CD4-positive, alpha-beta T cell treated with Interleukin-17A for 1 hour (primary cell): Measurements from ENCODE around the gene HECTD1.
"Not testable (repeated sequence)": the region's sequence is repeated elsewhere in the genome, so short reads cannot be mapped to it uniquely, and the experiment has no call there.

Experiments
- DNase-seq: peaks from one replicate; pipeline ENCODE4 v3.0.0-alpha.2; 2020

HECTD1 gene

DNA sequence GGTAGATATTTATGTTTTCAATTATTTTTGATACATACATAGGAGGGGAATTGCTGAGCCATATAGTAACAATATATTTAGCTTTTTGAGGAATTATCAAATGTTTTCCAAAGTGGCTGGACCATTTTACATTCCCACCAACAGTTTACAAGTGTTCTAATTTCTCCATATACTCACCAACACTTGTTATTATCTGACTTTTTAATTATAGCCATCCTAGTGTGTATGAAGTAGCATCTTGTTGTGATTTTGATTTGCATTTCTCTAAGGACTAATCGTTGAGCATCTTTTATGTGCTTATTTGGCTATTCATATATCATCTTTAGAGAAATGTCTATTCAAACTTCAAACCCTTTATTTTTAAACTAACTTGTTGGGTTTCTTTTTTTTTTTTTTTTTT is 17.2 kb upstream of the HECTD1 start:
- DNase-seq = no peak

DNA sequence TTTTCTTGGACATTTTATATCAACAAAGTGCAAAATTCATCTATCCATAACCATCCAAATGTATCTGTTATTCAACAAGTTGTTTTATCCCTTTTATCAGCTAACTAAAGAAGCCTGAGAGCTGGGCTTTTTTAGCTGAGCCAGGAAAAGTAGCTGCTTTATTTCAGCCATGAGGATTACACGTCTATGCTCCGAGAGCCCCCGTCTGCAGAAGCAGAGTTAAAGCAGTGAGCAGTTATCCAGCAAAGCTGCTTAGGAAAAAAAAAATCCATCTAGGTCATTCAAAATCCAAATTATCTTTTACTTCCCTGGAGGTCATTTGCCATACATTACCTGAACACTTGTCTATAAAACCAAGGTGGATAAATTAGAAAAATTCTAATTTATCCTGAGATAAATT is 15.7 kb upstream of the HECTD1 start:
- DNase-seq = no peak

DNA sequence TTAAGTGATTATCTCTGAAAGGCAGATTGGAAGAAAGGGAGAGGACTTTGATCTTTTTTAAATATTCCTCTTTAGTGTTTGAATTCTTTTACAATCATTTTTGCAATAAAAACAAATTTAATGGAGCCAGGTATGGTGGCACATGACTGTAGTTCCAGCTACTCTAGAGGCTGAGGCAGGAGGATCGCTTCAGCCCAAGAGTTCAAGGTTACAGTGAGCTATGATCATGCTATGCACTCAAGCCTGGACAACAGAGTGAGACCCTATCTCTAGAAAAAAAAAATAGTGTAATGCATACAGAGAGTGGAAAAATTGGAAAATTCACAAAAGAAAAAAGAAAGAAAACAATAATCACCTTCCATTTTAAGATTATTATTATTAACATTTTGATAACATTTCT is 15.2 kb upstream of the HECTD1 start:
- DNase-seq = no peak

DNA sequence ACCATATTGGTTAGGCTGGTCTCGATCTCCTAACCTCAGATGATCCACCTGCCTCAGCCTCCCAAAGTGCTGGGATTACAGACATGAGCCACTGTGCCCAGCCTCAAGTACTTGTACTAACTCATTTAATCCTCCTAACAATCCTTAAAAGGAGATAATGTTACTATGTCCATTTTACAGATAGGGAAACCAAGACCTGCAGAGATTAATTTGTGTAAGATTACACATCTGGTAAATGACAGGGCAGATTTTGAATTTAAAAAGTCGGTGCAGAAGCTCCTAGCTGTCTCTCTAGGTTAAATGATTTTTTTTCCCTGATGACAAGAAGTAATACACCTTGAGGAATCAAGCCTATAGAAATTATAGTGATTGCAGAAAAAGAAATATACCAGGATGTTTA is 13.7 kb upstream of the HECTD1 start:
- no peak for DNase-seq

DNA sequence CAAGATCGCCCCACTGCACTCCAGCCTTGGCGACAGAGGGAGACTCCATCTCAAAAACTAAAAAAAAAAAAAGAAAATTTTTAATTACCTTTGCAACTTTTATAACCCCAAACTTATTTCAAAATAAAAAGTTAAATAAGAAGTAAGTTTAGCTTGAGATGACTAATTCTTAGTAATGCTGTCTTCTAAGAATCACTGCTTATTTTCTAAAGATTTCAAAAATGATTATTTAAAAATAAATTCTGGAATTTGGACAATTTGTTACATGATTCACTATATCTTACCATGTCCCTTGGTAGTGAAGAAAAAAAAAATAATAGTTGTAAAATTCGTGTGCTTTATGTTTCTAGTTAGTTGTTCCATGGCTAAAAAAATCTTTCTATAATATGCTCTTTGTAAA is 11.6 kb upstream of the HECTD1 start:
- no peak for DNase-seq

DNA sequence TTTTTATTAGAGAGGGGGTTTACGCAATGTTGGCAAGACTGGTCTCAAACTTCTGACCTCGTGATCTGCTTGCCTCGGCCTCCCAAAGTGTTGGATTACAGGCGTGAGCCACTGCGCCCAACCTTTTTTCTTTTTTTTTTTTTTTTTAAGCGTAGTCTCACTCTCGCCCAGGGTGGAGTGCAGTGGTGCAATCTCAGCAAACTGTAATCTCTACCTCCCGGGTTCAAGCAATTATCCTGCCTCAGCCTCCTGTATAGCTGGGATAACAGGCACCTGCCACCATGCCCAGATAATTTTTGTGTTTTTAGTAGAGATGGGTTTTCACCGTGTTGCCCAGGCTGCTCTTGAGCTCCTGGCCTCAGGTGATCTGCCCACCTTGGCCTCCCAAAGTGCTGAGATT is 8.8 kb upstream of the HECTD1 start:
- DNase-seq = no peak

DNA sequence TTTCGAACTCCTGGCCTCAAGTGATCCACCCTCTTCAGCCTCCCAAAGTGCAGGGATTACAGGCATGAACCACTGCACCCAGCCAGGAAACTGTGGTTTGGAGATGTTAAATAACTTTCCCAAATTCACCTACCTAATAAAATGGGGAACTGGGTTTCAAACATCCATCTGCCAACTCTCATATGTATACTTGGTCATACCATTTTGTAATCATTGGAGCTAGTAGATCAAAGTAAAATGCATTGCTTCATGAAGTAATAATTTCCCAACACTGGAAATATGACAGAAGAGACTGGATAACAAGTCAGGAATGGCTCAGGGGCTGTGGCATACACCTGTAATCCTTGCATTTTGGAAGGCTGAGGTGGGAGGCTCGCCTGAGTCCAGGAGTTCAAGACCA is 5.3 kb upstream of the HECTD1 start:
- no peak for DNase-seq

DNA sequence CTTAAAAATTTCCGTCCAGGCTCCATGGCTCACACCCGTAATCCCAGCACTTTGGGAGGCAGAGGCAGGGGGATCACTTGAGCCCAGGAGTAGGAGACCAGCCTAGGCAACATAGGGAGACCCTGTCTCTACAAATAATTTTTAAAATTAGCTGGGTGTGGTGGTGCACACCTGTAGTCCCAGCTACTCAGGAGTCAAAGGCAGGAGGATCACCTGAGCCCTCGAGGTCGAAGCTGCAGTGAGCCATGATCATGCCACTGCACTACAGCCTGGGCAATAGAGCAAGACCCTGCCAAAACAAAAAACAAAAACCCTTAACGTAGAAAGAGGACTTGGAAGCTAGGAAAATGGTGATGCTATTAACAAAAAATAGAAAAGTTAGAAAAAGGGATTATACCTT is 2.0 kb upstream of the HECTD1 start:
- DNase-seq = no peak

DNA sequence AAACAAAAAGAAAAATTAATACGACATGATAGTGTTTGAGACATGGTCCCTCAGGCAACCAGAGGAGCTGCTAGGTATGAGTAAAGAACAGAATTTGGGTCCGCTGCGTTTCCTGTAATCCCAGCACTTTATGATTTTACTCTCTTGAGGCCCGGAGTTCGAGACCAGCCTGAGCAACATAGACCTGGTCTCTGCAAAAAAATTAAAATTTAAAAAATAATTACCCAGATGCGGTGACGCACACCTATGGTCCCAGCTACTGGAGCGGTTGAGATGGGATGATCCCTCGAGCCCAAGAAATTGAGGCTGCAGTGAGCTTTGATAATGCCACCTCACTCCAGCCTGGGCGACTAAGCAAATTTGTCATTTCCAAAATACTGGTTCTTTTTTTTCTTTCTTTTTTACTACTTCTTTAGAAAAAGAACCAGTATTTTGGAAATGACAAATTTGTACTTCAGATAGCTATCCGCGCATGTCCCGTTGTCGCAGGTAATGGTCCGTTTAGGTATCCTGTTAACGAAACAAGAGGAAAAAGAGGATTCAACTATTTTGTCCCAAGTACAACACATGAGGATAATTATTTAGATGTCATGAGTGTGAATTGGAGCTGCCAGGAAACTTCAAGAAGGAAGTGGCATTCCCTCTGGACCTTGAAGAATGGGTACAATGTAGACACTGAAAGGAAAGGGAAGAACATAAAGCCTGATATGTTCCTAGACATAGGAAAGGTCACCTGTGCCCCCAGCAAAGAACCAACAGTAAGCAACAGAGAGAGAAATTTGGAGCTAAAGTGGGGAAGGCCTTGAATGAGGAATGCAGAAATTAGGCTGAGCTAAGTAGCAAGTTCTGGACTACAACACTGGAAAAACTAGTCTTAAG is 1.2 kb upstream of the HECTD1 start:
- no peak for DNase-seq

DNA sequence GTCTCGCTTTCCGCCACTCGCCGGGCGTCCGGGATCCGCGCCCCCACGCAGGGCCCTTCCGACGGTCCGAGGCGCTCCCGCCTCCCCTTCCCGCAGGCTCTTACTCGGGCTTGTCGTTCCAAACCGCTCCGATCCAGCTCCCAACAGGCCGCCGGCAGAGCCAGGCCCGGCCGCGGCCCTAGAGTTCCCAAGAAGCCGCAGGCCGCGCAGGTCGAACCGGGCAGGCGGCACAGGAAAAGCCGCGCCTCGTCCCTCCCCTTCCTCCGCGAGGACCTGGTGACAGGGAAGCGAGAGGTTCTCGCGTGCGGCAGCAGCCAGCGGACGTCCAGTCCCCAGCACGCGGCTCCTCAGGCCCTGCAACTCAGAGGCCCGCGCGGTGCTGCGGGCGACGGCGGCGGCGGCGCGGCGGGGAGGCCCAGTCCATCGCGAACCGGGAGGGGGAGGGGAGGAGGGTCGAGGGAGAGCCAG is 272 bp downstream of the HECTD1 start:
- no peak for DNase-seq

DNA sequence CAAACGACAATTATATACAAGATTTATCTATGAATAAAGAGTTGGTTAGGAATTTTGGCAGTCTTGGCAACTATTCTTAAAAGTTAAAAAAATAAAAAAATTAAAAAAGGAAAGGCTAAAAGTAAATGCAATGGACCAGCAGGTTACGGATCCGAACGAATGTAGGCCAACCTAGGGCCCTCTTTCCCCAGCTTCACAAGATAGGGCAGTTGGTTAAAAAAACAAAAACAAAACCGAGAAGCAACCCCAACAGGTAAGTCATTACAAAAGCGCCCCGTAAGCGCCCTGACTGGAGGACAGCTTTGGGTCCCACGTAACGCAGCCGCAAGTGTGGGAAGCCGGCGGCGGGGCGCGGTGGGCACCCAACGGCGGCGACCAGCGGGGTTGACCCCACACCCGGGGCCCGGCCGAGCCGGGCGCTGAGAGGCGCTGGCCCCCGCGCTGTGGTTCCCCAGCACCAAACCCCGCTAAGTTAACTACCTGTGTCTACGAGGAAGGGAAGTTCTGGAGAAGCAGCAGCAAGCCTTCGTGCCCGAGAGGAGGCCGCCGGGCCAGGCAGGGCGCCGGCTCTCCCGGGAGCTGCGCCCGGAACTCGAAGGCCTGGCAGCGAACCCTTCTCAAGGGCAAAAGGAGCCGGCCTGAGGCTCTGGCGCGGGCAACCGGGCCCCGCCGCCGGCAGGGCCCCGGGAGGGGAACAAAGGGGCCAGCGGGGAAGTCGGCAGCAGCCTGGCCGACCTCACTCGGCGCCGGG is 882 bp downstream of the HECTD1 start:
- peak; percentile 62 for DNase-seq

DNA sequence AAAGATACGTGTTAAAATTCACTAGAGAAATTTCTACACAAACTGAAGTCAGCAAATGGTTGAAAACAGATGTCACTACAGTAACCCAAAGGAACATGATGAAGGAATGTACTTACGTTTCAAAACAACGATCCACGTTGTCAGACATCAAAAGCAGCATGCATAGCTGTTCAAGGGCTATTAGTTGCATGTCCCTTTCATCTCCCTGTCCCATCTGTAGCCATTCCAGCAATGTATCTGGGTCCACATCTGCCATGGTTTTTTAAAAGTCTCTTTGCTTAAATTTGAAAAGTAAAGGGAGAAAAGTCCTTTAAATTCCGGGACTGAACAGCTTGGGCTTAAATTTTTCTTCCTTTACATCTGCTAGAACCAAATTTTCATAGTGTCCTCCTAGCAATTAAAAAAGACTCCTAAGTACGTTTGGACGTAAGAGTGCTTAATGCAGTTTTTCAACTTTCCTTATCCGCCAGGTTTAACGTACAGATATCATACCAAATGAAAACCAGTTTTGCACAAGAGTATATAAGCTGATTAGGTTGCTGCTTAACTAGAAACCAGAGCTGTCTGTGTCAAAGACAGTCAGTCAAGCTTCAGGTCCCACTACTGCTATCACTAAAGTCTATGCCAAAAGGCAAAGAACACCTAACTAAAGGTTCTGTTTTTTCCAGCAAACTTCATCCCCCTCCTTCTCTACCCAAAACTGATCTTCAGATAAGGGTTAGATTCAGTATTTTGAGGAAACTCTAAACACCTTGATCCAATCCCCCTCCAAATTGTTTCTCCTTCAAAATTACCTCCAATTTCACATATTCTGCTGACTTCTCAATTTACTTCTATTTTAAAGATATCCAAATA is 1.7 kb downstream of the HECTD1 start:
- peak; percentile 15 for DNase-seq

DNA sequence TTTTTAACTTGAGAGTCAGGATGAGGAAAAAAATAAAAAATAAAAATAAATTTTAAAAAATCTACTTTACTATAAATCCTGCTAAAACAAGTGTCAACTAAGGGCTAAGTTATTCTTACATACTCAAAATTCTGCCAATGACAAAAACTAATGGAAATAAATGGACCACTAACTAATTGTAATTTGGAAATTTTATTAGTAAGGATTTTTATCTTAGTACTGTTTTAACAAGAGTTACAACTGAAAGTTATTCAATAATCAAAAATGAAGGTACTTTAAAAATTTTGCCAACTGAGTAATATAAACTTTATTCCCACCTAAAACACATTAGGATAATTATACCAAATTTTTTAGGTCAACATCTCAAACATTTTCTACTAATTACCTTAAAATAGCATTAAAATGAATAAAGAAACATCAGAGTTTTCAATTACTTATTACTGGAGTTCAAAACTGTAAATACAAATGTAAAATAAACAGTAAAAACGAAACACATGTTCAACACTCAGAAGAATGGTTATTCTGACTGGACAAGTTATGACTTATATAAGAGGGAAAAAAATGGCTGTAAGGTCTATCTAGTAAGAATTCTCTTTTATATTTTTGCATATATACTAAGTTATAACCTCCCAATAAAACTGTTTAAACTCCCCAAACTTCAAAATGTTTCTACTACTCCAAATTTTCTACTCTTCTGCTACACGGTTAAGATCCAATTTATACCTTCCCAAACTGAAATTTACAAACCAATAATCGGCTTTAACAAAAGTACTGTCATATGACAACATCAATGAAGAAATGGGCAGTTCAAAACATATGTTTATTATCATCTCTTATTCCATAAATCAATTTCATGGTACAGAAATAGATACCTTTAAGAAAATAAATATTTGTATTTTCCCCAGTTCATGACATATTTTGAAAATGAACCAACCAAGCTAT is 2.7 kb downstream of the HECTD1 start:
- no peak for DNase-seq

DNA sequence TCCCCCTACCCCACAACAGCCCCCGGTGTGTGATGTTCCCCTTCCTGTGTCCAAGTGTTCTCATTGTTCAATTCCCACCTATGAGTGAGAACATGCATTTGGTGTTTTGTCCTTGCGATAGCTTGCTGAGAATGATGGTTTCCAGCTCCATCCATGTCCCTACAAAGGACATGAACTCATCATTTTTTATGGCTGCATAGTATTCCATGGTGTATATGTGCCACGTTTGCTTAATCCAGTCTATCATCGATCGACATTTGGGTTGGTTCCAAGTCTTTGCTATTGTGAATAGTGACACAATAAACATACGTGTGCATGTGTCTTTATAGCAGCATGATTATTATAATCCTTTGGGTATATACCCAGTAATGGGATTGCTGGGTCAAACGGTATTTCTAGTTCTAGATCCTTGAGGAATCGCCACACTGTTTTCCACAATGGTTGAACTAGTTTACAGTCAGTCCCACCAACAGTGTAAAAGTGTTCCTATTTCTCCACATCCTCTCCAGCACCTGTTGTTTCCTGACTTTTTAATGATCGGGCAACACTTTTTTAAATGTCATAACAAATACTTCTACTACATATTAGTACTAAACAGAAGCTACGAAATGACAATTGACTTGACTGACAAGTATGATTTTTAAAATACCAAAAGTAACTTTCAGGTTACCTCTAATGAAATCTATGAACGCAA is 3.5 kb downstream of the HECTD1 start:
- DNase-seq = not testable (repeated sequence)

DNA sequence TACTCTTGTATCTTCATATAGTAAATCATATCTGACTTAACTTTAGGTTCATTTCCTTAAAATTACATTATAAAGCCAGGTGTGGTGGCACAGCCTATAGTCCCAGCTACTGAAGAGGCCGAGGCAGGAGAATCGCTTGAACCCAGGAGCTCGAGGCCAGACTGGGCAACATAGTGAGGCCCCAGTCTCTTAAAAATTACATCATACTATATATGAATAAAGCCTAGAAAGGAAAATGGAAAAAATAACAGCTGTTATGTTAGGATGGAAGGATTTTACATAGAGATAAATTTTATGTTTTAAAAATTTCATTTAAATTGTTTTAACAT is 4.2 kb downstream of the HECTD1 start:
- no peak for DNase-seq

DNA sequence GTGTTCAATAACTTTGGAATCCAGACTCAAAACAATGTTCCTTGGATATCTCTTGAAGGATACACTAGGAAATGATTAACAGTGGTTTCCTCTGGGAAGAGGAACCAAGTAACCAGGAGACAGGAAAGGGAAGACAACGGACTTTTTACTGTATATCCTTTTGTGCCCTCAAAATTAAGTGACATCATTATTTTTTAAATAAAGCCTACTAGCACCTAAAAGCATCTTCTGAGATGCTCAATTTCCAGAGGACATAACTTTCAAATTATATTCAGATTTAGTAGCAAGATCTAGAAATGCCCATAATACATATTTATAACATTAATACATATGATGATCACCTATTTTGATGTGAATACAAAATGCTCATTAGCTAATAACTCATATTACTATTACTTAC is 6.5 kb downstream of the HECTD1 start:
- DNase-seq = no peak

DNA sequence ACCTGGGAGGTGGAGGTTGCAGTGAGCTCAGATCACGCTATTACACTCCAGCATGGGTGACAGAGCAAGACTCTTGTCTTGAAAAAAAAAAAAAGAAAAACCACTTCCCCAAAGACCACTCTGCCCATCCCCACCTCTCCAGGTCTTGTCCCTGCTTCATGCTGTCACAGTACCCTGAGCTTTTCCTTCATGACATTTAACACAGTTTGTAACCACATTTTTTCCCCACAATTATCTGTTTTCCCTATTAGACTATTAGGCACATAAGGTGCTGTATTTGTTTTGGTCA is 6.9 kb downstream of the HECTD1 start:
- DNase-seq = no peak

DNA sequence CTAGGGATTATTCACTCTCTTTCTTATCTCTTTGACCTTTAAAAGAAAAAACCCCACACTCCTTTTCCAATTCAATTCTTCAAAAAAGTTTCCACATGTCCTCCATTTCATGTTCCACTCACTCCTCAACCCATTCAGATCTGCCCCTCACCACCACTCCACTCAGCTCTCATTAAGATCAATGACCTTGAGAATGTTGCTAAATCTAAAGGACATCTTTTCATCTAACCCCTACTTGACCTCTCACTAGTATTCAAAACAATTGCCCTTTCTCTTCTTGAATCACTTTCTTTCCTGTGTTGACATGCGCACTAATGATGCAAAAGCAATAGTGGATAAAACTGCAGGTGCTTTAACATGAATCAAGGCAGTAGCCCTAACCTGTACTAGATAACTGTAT is 9.9 kb downstream of the HECTD1 start:
- no peak for DNase-seq

DNA sequence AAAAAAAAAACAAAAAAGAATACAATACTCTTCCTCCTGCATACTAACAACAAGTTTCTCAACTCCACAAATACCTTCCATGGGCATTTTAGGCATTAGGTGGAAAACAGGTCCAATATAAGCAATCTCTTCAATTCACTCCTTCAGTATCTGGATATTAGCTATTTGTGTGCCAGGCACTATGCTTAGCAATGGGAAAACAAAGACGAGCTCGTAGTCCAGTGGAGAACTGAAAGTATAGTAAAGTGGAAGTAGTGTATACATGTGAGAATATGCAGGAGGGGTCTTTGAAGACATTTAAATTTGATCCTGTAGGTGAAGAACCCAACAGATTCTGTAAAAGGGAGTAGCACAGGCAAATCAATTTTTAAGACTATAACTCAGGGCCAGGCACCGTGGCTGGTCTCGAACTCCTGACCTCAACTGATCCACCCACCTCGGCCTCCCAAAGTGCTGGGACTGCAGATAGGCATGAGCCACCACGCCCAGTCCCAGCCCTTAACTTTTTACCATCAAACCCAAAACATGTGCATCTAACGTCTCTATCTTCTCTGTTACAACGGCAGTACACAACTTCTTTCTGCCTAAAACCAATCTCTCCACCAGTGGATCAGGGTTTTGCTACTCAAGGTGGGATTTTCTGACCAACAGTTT is 10.6 kb downstream of the HECTD1 start:
- DNase-seq = no peak

DNA sequence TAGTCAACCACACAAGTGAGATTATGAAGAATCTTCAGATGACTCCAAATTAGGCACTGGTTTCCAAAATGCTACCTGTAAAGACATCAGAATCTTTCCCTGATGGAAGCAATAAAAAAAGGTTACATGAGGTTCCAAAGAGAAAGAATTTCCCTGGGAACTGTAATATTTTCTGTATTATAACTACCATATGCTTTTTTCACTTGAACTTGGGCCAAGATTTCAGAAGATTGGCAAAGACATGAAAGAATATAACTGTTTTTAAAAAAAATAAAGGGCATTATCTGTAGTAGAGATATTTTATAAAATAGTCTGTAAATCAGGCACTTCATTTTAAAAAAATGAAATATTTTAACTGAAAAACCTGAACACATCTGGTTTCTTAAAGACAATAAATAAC is 12.9 kb downstream of the HECTD1 start:
- DNase-seq = no peak

DNA sequence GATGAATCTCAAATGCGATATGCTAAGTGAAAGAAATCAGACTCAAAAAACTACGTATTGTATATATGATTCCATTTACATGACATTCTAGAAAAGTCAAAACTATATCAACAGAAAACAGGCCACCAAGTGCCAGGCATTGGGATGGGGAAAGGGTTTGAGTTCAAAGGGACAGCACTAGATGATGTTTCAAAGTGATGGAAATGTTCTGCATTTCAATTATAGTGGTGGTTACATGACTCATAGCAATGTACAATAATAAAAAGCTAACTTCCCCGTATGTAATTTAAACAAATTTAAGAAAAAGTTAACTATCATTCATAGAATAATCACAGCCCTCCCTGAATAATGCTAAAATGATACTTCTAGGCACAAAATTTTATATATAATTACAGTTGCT is 13.5 kb downstream of the HECTD1 start:
- DNase-seq = no peak
